ENCODE data around the gene KCNQ4.

KCNQ4 gene

GRCh38 chr1:40861224-40862003 is 77.8 kb downstream of the KCNQ4 start:
- TF ChIP-seq CTCF (IDR thresholded peaks at IDR 0.05; ENCODE audit: low read depth, low read length, missing control alignments), result no peak
- DNase-seq (ENCODE audit: low read depth), result no peak
- in situ Hi-C loops (cut with HindIII; ENCODE audit: low sequenced_read_pairs), result no loop called here
- peak overlapping the region; percentile 51 for H3K4me3 ChIP-seq (ENCODE audit: low read depth, low read length)

- no peak for TF ChIP-seq CTCF (IDR thresholded peaks at IDR 0.05; ENCODE audit: low read depth, low read length, missing control alignments)
- in situ Hi-C loops (cut with HindIII; ENCODE audit: low sequenced_read_pairs), result no loop called here
- peak; percentile 64 for DNase-seq (ENCODE audit: low read depth)
Observed at GRCh38 chr1:40862008-40862863, 78.6 kb downstream of the KCNQ4 start, which contains the start of gene CITED4. Gene CITED4 (minus strand): TSS chr1:40862363. CDS start chr1:40862127, 236 bp downstream.

GRCh38 chr1:40868051-40868723 is 84.6 kb downstream of the KCNQ4 start:
- no peak overlapping the region for H3K4me3 ChIP-seq (ENCODE audit: low read depth, low read length)
- no peak for TF ChIP-seq CTCF (IDR thresholded peaks at IDR 0.05; ENCODE audit: low read depth, low read length, missing control alignments)
- in situ Hi-C loops (cut with HindIII; ENCODE audit: low sequenced_read_pairs), result no loop called here
- DNase-seq (ENCODE audit: low read depth), result no peak

More at GRCh38 chr1:40862008-40862863, 78.6 kb downstream of the KCNQ4 start, which contains the start of gene CITED4:
- peak within 1 kb of the TSS; percentile 51 for H3K4me3 ChIP-seq (ENCODE audit: low read depth, low read length)

- no peak for TF ChIP-seq CTCF (IDR thresholded peaks at IDR 0.05; ENCODE audit: low read depth, low read length, missing control alignments)
- no peak overlapping the region for H3K4me3 ChIP-seq (ENCODE audit: low read depth, low read length)
- no peak for DNase-seq (ENCODE audit: low read depth)
- in situ Hi-C loops (cut with HindIII; ENCODE audit: low sequenced_read_pairs), result no loop called here
Observed at GRCh38 chr1:40870135-40870728, 86.6 kb downstream of the KCNQ4 start.

- H3K4me3 ChIP-seq (ENCODE audit: low read depth, low read length), result no peak overlapping the region
- in situ Hi-C loops (cut with HindIII; ENCODE audit: low sequenced_read_pairs), result no loop called here
- no peak for TF ChIP-seq CTCF (IDR thresholded peaks at IDR 0.05; ENCODE audit: low read depth, low read length, missing control alignments)
- DNase-seq (ENCODE audit: low read depth), result no peak
Observed at GRCh38 chr1:40872276-40872675, 88.7 kb downstream of the KCNQ4 start.

Measured in astrocyte of the cerebellum (primary cell).